Adrenal gland (tissue), 5 donors: ENCODE measurements around the gene ZNF91.

Experiments used
- CTCF ChIP-seq, 6 experiments: fragments of 450-650 bp in 4 of 6; fragments of 200-600 bp in 2 of 6; sonication (generic) in 1 of 6; IDR thresholded peaks; 1 replicate in 5 of 6; 2 replicates in 1 of 6; pipeline versions ENCODE4 v1.5.1 to v1.8.0; 2016 to 2021; ENCODE audit warnings: antibody characterized with exemption in 6 of 6, mild to moderate bottlenecking in 2 of 6, moderate library complexity in 1 of 6
- POLR2A ChIP-seq, 2 donors: fragments of 450-650 bp; IDR thresholded peaks; one replicate each; pipeline ENCODE4 v1.6.1; 2017; ENCODE audit warnings: antibody characterized with exemption in 2 of 2, mild to moderate bottlenecking in 2 of 2, moderate library complexity in 1 of 2
- donor health status: DM: no; HTN: no; CAD: no.

GRCh38 chr19:23385404-23385803 is 9.9 kb downstream of the ZNF91 start:
- TF ChIP-seq CTCF (IDR thresholded peaks at IDR 0.05), result no peak
- no peak for TF ChIP-seq POLR2A (IDR thresholded peaks at IDR 0.05)
